Transverse colon (tissue), 4 donors: Measurements from ENCODE around the gene FOSL1.

Experiments
- CTCF ChIP-seq, 5 experiments: fragments of 200-600 bp in 3 of 5; fragments of 450-650 bp in 2 of 5; sonication (generic) in 3 of 5; IDR thresholded peaks; 1 replicate in 2 of 5; 2 replicates in 3 of 5; pipeline ENCODE4 v1.5.1; 2016 to 2017; ENCODE audit warnings: antibody characterized with exemption in 5 of 5, inconsistent platforms in 3 of 5, mild to moderate bottlenecking in 2 of 5, moderate library complexity in 1 of 5
- EP300 ChIP-seq: sonication (generic); formaldehyde crosslinking; IDR thresholded peaks from one replicate; pipeline ENCODE4 v1.6.1; 2017; ENCODE audit warnings: antibody characterized with exemption, low read depth
- POLR2A ChIP-seq: fragments of 450-650 bp; IDR thresholded peaks from one replicate; pipeline ENCODE4 v1.6.1; 2016; ENCODE audit warnings: antibody characterized with exemption, mild to moderate bottlenecking, moderate library complexity
- POLR2AphosphoS5 ChIP-seq, 3 donors: sonication (generic); formaldehyde crosslinking; IDR thresholded peaks; one replicate each; pipeline ENCODE4 v1.6.1; 2016; ENCODE audit warnings: antibody characterized with exemption in 3 of 3

- peak; percentile 79 to 95 (median 87) for TF ChIP-seq CTCF (IDR thresholded peaks at IDR 0.05)
- peak; percentile 85 for TF ChIP-seq POLR2A
- TF ChIP-seq POLR2AphosphoS5 (IDR thresholded peaks at IDR 0.05), result peak; percentile 84 to 91 (median 86)
- TF ChIP-seq EP300, result no peak
These were observed 39.7 kb downstream of the FOSL1 start, which contains the start of gene MUS81 for GRCh38 chr11:65860278-65861164.
